ENCODE data around the gene REX1BD.

REX1BD gene

GRCh38 chr19:18635831-18636182 is 47.2 kb downstream of the REX1BD start:
- H3K4me1 ChIP-seq (ENCODE audit: control insufficient read depth, insufficient read depth, low read length, poor library complexity, severe bottlenecking) = peaks cover 7% of the 10 kb centered on the region
- no peaks in the 10 kb centered on the region for H3K27me3 ChIP-seq (replicated peaks; ENCODE audit: control insufficient read depth, insufficient read depth, low read length, poor library complexity, severe bottlenecking)
- no peak for DNase-seq
- no peaks in the 10 kb centered on the region for H3K36me3 ChIP-seq (ENCODE audit: control insufficient read depth, insufficient read depth, low read length)
- no peak overlapping the region for H3K4me3 ChIP-seq (ENCODE audit: insufficient read depth, low read depth, low read length, poor library complexity, severe bottlenecking)
- no peak overlapping the region for H3K27ac ChIP-seq (ENCODE audit: insufficient read depth, low read length, poor library complexity, severe bottlenecking)
- H3K9me3 ChIP-seq (ENCODE audit: control insufficient read depth, low read length) = no peaks in the 10 kb centered on the region

- Histone ChIP-seq H3K27me3 (replicated peaks; ENCODE audit: control insufficient read depth, insufficient read depth, low read length, poor library complexity, severe bottlenecking) (no peaks in the 10 kb centered on the region), H3K27ac (ENCODE audit: insufficient read depth, low read length, poor library complexity, severe bottlenecking) (peak overlapping the region; percentile 66), H3K4me3 (ENCODE audit: insufficient read depth, low read depth, low read length, poor library complexity, severe bottlenecking) (peak overlapping the region; percentile 67), H3K4me1 (ENCODE audit: control insufficient read depth, insufficient read depth, low read length, poor library complexity, severe bottlenecking) (peaks cover 7% of the 10 kb centered on the region), H3K36me3 (ENCODE audit: control insufficient read depth, insufficient read depth, low read length) (no peaks in the 10 kb centered on the region), H3K9me3 (ENCODE audit: control insufficient read depth, low read length) (no peaks in the 10 kb centered on the region)
- peak; percentile 99 to 100 (median 99) for DNase-seq
These were observed 47.8 kb downstream of the REX1BD start for GRCh38 chr19:18636183-18636968.

- Histone ChIP-seq H3K9me3 (ENCODE audit: control insufficient read depth, low read length) (no peaks in the 10 kb centered on the region), H3K27me3 (replicated peaks; ENCODE audit: control insufficient read depth, insufficient read depth, low read length, poor library complexity, severe bottlenecking) (no peaks in the 10 kb centered on the region), H3K4me1 (ENCODE audit: control insufficient read depth, insufficient read depth, low read length, poor library complexity, severe bottlenecking) (peaks cover 7% of the 10 kb centered on the region), H3K36me3 (ENCODE audit: control insufficient read depth, insufficient read depth, low read length) (no peaks in the 10 kb centered on the region), H3K4me3 (ENCODE audit: insufficient read depth, low read depth, low read length, poor library complexity, severe bottlenecking) (peak within 1 kb of the TSS; percentile 67), H3K27ac (ENCODE audit: insufficient read depth, low read length, poor library complexity, severe bottlenecking) (peak within 1 kb of the TSS; percentile 79)
- no peak for DNase-seq
These were observed 48.5 kb downstream of the REX1BD start, which contains the start of gene KLHL26 for GRCh38 chr19:18636969-18637629. Gene KLHL26, plus strand, starts transcription at chr19:18637028. Its CDS starts 27 bp downstream, at chr19:18637055.

GRCh38 chr19:18637673-18638630 is 49.4 kb downstream of the REX1BD start:
- no peaks in the 10 kb centered on the region for H3K9me3 ChIP-seq (ENCODE audit: control insufficient read depth, low read length)
- peak overlapping the region; percentile 67 for H3K4me3 ChIP-seq (ENCODE audit: insufficient read depth, low read depth, low read length, poor library complexity, severe bottlenecking)
- peaks cover 7% of the 10 kb centered on the region for H3K4me1 ChIP-seq (ENCODE audit: control insufficient read depth, insufficient read depth, low read length, poor library complexity, severe bottlenecking)
- DNase-seq = no peak
- H3K27ac ChIP-seq (ENCODE audit: insufficient read depth, low read length, poor library complexity, severe bottlenecking) = peak overlapping the region; percentile 79
- H3K36me3 ChIP-seq (ENCODE audit: control insufficient read depth, insufficient read depth, low read length) = no peaks in the 10 kb centered on the region
- H3K27me3 ChIP-seq (replicated peaks; ENCODE audit: control insufficient read depth, insufficient read depth, low read length, poor library complexity, severe bottlenecking) = no peaks in the 10 kb centered on the region

- Histone ChIP-seq H3K36me3 (ENCODE audit: control insufficient read depth, insufficient read depth, low read length) (no peaks in the 10 kb centered on the region), H3K4me1 (ENCODE audit: control insufficient read depth, insufficient read depth, low read length, poor library complexity, severe bottlenecking) (peaks cover 7% of the 10 kb centered on the region), H3K27ac (ENCODE audit: insufficient read depth, low read length, poor library complexity, severe bottlenecking) (no peak overlapping the region), H3K4me3 (ENCODE audit: insufficient read depth, low read depth, low read length, poor library complexity, severe bottlenecking) (no peak overlapping the region), H3K9me3 (ENCODE audit: control insufficient read depth, low read length) (no peaks in the 10 kb centered on the region), H3K27me3 (replicated peaks; ENCODE audit: control insufficient read depth, insufficient read depth, low read length, poor library complexity, severe bottlenecking) (no peaks in the 10 kb centered on the region)
- no peak for DNase-seq
These were observed 51.2 kb downstream of the REX1BD start for GRCh38 chr19:18639706-18640243.
